CD4-positive, alpha-beta T cell treated with Interleukin-12 subunit alpha and Interleukin-12 subunit beta, for 1 hour (primary cell): Measurements from ENCODE around the gene CYP26C1.
"Not testable (repeated sequence)": the region's sequence is repeated elsewhere in the genome, so short reads cannot be mapped to it uniquely, and the experiment has no call there.

Source experiments
- DNase-seq: peaks from one replicate; pipeline ENCODE4 v3.0.0-alpha.2; 2020

CYP26C1 gene

DNA sequence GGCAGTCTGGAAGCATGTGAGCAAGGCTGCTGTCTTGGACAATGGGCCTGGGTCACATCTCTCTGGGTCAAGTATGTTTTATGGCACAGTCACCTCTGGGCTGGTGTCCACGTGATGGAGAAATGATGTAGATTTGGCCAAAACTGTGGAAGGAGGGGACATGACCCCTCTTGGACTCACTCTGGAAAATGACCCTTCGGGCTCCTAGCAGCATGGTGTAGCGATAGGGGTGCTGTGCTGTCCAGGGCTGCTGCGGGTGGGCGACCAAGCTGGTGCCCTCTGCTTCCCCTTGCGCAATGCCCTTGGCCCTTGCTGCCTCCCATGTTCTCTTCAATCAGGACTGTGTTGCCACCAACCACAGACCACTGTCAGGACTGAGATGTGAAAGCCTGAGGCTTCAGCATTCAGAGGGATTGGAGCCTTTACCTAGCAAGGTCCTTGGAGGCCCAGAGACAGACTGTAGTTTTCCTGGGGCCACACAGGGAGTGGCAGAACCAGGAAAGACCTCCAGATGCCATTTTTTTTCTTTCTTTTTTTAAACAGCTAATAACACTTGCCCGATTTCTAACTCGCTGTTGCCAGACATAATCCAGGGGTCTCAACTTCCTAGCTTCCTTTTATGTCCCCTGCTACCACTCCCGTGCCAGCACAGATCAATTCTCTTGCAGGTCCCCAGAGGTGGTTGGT lies 19.2 kb downstream of the CYP26C1 start:
- no peak for DNase-seq

DNA sequence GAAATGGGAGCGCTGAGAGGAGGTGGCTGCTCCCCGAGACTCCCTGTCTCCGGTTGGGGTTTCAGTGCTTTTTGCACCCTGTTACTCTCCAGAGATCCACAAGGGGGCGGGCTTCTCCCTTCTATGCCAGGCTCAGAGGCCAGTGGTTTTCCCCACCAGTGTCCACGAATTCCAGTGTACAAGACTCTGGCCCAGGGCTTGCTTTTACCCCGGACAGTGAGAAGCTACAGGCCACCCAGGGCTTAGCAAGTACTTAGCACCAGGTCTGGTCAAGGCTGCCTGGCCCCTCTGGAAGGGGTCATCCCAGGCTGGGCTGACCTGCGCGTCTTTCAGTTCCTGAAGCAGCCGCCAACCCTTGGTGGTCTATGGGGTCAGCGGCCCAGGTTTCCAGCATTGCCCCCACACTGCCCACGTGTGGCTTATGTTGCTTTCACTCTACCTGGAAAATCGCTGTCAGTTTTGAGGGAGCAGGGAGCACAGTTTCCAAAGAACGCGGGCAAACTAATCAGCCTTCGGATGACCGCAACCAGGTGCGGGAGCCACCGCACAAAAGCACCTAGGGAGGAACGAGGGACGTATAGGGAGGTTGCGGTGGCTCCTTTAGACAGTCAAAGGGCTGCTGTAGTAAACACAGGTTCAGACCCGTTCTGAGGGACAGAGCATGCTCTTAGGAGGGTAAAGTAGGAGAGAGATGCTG lies 19.9 kb downstream of the CYP26C1 start:
- peak; percentile 49 for DNase-seq

DNA sequence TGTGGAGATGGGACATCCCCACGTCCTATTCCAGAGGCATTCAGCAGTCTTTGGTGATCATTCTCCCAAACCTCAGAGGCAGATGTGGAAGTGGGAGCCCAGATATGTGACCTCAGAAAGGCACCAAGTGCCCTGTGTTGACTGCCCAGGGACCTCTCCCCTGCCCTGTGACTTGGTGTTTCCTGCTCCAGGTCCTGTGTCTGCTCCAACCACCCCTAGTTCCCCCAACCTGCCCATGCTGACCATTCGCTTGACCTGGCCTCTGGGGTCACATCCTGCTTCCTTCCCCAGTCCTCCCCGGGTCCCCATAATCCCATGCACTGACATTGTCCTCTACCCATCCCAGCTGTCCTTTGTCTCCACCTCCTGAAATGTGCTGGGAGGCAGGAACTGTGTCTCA lies 20.7 kb downstream of the CYP26C1 start:
- no peak for DNase-seq

DNA sequence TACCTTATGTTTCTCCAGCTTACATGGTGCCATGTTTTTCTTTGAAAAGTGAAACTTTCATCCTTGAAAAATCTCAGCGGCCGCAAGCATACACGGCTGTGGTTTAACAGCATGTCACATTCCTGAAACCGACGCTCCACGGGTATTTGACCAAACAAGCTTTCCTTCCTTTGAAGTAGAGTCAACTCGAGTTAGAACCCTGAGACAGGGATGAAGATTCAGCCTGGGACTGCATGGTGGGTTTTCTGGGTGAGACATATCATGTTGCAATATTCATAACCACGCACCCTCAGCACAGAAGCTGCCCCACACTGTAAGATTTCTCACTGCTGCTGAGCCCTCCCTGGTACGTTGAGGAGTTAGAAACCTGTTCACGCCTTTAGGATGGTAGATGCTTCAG lies 21.2 kb downstream of the CYP26C1 start:
- DNase-seq, result no peak

DNA sequence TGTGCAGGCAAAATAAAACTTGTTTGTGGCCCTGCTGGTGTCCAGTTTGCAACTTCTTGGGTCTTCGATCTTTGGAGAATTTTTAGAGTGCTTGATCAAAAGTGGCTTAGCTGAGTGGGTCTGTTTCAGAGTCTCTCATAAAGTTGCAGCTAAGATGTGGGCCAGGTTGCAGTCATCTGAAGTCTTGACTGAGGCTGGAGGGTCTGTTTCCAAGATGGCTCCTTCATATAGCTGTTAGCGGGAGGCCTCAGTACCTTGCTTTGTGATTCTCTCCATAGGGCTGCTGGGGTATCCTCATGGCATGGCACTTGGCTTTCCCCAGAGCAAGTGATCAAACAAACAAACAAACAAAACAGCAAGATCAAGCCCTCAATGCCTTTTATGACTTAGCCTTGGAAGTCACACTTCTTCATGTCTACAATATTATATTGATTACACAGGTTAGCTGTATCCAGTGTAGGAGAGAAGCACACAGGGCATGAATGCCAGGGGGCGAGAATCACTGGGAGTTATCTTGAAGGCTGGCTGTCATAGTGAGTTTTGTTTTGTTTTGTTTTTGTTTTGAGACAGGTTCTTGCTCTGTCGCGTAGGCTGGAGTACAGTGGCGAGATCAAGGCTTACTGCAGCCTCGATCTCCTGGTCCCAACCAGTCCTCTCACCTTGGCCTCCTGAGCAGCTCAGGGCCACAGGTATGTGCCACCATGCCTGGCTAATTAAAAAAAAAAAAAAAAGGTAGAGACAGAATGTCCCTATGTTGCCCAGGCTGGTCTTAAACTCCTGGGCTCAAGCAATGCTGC lies 23.3 kb downstream of the CYP26C1 start:
- DNase-seq, result no peak

DNA sequence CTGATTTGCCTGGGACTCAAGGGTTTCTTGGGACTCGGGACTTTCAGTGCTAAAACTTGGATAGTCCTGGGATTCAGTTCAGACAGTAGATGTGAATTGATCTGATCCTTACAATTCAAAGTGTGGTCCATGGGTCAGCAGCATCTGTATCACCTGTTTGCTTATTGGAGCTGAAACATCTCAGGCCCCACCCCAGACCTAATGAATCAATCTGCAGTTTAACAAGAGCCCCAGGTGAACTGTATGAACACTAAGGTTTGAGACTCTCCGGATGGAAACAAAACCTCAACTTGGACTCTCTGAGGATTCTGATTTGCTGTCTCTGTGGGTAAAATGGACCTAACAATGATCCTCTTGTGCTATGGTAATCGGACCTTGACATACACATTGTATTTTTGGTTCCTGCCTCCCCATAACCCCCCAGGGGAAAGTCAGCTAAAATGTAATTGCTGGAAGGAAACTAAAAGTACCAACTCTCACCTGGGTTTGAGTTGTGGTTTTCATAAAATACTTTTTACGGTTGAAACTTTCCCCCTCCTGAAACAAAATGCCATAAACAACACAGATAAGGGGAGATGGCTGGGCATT lies 24.8 kb downstream of the CYP26C1 start:
- DNase-seq, result no peak

DNA sequence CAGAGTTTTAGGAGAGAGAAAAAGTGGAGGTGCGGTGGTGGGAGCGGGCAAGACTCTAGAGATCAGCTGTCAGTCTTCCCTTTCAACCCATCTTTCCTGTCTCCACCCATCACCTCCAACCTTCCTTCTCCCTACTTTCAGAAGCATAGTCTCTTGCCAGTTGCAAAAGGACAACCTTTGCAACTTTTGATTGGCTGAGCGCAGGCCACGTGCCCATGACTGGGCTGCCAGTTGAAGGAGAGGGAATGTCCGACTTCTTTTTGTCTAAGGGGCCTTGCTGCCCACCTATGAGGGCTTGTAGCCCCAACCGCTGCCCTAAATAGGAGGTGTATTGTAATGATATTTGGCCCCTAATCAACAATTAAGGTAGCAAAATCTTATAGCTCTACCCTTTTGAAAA lies 25.7 kb downstream of the CYP26C1 start:
- no peak for DNase-seq

DNA sequence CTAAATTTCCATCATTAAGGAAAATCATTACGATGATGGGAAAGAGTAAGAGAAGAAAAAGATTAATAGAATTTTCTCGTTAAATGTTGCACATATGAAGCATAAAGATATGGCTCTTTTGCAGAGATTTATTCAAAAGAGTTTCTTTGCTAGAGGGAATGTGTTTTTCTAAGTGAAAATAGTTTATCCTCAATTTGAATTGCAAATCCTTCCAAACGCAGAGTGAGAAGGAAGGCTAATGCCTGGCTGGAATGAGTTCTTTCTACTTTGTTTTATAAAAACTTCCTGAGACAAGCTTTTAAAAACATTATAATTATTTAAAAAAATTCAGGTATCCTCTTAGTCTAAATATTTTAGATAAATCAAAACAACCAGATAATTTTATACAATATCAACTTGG lies 27.2 kb downstream of the CYP26C1 start:
- DNase-seq, result no peak

DNA sequence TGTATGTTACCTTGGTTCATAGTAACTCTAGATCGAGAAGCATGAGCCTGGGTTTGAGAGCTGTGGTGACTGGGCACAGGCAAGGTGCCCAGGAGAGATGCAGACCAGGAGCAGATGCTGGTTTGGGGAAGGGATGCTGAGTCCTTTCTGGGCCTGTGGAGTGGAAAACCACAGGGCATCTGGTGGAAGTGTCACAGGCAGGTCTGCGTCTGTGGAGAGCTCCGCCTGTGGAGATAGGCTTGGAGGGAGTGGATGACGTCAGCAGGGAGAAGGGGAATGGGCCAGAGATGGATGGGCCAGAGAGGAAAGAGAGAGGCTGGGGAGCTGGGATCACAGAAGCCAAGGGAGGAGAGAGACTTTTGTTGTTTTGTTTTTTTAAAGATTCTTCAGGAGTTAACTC lies 27.9 kb downstream of the CYP26C1 start:
- no peak for DNase-seq

DNA sequence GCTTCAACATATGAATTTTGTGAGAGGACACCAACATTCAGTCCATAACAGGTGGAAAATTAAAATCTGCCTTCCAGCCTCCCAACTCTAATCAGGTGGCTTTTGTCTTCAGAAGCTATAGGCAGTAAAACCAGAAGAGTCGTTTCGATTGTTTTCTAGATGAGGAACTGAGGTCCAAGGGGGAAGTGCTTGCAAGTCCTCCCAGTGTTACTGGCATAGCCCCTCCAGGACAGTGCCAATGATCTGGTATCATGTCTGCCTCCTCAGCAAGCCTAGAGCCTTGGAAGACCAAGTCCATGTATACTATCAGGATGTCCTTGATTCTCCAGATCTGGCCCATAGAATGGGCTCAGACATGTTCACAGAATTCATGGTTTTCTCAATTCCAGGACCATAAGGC lies 30.0 kb downstream of the CYP26C1 start:
- no peak for DNase-seq

DNA sequence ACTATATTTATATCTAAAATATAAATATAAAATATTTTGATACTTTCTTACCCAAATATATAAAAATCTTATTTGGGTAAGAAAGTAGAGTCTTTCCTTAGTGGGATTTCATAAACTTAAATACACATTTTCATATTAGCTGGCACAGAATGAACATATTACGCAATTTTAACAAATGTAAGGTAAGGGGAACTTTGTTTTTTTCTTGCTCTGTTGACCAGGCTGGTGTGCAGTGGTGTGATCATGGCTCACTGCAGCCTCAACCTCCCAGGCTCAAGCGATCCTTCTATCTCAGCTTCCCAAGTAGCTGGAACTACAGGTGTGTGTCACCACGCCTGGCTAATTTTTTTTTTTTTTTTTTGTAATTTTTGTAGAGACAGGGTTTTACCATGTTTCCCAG lies 31.4 kb downstream of the CYP26C1 start:
- DNase-seq, result no peak

DNA sequence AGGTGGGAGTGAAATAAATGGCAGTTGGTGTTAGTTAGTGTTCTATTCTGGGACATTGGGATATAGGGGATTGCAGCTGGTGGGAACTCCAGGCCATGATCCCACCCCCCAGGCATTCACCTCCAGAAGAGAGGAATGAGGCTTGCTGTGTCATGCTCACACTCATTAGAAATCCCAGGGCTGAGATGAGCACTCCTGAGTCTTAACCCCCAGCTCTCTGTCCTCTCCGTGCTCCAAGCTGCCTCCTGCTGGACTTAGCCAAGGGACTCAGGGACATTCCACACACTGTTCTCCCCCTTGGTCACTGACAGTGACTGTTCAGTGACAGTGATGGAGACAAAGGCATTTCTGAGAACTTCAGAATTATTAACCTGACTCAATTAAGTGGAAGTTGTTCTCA lies 34.6 kb downstream of the CYP26C1 start:
- no peak for DNase-seq

DNA sequence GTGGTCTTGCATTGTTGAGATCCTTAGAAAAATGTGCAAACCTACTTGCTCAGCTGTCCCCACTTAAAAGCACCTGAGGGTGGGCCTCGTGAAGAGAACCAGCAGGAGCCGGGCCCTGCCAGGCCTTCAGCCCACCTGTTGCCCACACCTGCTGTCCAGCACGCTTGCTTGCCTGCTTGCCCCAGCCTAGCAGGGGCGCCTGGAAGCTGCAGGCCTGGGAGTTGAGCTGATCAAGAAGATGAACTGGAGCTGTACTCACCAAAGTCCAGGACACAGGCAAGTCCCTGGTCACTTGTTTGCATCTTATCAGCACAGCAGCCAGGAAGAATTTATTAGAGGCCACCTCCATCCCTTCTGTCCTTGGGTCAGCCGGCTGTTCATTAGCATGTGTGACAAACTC lies 36.3 kb downstream of the CYP26C1 start:
- DNase-seq, result no peak

DNA sequence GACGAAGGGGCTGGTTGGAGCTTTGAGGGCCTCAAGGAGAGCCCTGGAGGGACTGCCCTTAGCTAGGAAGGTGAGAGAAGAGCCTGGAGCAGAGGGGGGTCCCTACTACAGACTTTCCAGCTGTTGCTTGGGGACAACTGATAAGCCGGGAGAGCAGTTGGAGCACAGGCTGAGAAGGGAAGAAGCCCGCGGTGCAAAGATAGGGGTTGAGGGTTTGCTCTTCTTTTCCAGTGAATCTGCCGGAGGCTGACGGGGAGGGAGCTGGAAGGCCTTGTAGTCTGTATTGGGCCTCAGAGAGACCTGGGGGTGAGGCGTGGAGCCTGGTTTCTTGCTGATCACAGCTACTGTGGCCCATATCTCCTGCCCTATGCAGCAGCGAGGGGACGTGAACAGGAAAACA lies 36.8 kb downstream of the CYP26C1 start:
- no peak for DNase-seq

DNA sequence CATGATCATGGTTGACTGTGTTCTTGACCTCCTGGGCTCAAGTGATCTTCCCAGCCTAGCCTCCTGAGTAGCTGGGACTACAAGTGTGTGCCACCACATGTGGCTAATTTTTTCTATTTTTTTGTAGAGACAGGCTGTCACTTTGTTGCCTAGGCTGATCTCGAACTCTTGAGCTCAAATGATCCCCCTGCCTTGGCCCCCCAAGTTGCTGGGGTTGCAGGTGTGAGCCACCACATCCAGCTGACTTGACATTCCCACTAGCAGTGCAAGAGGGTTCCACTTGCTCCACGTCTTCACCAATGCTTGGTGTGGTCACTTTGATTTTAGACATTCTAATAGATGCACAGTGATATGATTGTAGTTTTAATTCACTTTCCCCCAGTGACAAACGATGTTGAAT lies 38.2 kb downstream of the CYP26C1 start:
- no peak for DNase-seq

DNA sequence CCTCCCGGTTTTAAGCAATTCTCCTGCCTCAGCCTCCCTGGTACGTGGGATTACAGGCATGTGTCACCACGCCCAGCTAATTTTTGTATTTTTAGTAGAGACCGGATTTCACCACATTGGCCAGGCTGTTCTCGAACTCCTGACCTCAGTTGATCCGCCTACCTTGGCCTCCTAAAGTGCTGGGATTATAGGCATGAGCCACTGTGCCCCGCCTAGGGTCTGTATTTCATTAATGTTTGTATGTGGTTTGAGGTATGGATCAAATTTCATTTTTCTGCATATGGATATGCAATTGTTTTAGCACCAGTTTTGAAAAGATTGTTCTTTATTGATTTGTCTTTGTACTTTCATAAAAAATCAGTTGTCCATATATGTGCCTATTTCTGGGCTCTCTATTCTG lies 39.1 kb downstream of the CYP26C1 start:
- DNase-seq, result no peak

DNA sequence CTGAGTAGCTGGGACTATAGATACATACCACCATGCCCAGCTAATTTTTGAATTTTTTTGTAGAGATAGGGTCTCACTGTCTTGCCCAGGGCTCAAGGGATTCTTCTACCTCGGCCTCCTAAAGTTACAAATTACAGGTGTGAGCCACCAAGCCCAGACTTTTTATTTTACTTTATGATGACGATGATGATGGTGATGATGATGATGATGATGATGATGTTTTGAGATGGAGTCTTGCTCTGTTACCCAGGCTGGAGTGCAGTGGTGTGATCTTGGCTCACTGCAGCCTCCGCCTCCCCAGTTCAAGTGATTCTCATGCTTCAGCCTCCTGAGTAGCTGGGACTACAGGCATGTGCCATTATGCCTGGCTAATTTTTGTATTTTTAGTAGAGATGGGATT lies 40.5 kb downstream of the CYP26C1 start:
- DNase-seq, result not testable (repeated sequence)

DNA sequence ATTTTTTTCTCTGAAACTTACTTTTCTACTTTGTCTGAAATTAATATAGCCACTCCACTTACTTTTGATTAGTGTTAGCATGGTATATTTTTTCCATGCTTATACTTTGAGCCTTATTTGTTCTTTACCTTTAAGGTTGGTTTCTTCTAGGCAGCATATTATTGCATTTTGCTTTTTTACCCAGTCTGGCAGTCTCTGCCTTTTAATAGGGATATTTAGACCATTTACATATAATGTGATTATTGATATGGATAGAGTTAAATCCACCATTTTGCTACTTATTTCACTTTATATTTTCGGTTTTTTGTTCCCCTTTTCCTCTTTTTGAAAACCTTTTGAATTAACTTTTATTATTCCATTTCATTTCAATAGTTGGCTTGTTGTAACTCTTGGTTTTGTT lies 43.4 kb downstream of the CYP26C1 start:
- no peak for DNase-seq

DNA sequence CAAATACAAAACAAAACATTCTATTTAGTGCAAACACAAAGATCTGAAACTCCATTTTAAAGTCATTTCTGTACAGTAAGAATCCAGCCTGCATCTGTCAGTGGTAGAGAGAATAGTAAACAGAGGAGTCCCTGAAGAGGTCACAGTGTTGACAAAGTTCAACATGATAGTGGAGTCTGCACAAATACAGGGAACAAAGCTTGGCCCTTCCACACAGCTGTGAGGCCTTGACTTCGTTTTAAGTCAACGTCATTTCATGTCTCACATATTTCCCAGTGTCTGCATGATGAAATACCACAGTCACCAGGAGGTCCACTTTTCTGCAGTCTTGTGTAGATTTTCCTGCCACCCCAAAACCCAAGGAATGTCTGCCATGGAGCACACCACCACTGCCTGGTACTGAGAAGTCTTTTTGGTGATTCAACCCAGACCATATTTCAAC lies 46.1 kb downstream of the CYP26C1 start:
- DNase-seq, result no peak

DNA sequence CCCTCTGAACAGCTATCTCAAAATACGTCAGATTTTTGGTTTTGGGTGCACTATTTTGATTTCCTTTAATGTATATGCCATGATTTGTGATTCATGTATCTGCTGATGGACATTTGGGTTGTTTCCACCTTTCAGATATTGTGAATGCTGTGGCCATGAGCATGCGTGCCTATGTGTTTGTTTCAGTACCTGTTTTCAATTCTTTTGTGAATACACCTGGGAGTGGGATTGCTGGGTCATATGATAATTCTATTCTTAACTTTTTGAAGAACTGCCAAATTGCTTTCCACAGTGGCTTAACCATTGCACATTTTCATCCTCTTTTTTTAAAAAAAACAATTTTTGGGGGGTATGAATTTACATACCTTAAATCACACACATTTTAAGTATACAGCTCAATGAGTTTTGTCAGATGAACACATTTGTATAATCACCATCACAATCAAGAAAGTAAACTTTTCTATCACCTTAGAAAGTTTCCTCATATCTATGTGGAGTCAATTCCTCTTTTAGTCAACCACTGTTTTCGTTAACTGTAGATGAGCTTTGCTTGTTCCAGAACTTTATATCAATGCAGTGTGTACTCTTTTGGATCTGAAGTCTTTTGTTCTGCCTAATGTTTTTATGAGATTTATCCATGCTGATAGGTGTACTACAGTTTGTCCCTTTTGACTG lies 50.0 kb downstream of the CYP26C1 start:
- DNase-seq, result no peak

DNA sequence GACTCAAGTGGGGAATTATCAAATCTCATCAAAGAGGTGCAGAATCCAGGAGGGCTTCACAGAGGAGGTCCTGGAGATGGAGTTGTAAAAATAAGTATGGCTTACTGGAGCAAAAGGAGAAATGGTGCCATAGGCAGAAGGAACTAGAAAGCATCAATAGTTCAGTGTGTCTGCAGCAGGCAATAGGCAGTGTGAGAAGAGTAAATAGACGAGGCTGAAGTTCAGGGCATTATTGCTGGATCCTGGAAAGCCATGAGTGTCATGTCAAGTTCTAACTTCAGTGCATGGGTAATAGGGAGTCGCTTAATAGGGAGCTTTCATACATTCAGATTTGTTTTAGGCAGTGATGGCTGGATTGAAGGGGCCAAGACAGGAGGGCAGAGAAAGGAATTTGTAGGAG lies 52.4 kb downstream of the CYP26C1 start:
- DNase-seq, result no peak

DNA sequence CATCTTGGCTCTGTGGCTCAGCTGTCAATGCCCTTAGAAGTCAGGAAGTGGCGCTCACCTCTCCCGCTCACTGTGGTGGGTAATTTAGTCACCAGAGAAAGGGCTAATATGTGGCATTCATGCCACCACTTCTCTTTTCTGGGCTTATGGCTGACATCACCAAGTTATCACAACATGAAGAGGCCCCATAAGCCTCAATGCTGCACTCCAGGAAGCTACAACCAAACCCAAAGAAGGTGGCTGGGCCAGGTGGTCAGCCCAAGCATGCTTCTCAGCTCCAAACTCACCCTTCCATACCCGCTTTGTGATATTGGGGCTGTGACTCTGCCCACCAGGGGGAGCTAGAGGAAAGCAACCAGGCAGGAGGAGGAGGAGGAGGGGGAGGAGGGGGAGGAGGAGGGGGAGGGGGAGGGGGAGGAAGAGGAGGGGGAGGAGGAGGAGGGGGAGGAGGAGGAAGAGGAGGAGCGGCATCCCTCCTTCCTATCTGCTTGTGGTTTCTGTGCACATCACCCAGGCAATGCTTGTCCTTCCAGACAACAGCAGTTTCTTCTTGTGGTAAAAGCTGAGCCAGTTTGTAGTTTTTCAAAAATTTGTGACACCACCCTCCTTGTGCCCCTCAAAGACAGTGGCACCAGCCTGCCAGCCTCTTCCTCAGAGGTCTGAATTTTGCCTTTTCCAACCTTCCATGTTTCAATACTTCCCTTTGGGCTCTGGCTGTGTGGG lies 55.2 kb downstream of the CYP26C1 start:
- peak; percentile 71 for DNase-seq
